Kidney epithelial cell (primary cell): ENCODE results near the gene CYB5D1. TPM values are rescaled to one million over a fixed set of nuclear protein-coding genes. Genes with fewer than 3 reads are reported as not detected.
A peak's percentile ranks its signal among the peaks of the same experiment; 100 is the strongest.

Experiments used
- DNase-seq: peaks from one replicate; pipeline ENCODE4 v3.0.0-alpha.2; 2010; ENCODE audit warnings: low read depth
- H3K27me3 ChIP-seq: 2 replicates; pipeline ENCODE4 v1.6.0; 2011; ENCODE audit warnings: low read length; ENCODE audit not compliant: control insufficient read depth, insufficient read depth
- H3K36me3 ChIP-seq: 2 replicates; pipeline ENCODE4 v1.5.1; 2011; ENCODE audit warnings: low read length; ENCODE audit not compliant: control insufficient read depth, insufficient read depth
- H3K4me3 ChIP-seq: 2 replicates; pipeline ENCODE4 v1.5.1; 2011; ENCODE audit warnings: low read depth, mild to moderate bottlenecking, control low read depth, low read length
- total RNA-seq: library from RNA; depleted of rRNA; stranded (reverse); fragments of >200 nt; gene quantifications from 2 replicates; pipeline ENCODE4 v1.2.3, GENCODE V29; 2015
- TF ChIP-seq, protein P1 (sequence below): IDR thresholded peaks from 2 replicates; pipeline ENCODE4 v1.5.1; 2011; ENCODE audit warnings: mild to moderate bottlenecking, moderate library complexity, low read length, control low read depth, inconsistent platforms; ENCODE audit not compliant: insufficient read depth, poor library complexity, severe bottlenecking

The CYB5D1 gene
- total RNA-seq, 1 donor from 2014 or later, result 7.4 TPM

- H3K27me3 ChIP-seq, result no peaks in the 10 kb centered on the region
- peaks cover 2% of the 10 kb centered on the region for H3K36me3 ChIP-seq
- H3K4me3 ChIP-seq, result peak overlapping the region; percentile 68
- TF ChIP-seq, protein P1, sequence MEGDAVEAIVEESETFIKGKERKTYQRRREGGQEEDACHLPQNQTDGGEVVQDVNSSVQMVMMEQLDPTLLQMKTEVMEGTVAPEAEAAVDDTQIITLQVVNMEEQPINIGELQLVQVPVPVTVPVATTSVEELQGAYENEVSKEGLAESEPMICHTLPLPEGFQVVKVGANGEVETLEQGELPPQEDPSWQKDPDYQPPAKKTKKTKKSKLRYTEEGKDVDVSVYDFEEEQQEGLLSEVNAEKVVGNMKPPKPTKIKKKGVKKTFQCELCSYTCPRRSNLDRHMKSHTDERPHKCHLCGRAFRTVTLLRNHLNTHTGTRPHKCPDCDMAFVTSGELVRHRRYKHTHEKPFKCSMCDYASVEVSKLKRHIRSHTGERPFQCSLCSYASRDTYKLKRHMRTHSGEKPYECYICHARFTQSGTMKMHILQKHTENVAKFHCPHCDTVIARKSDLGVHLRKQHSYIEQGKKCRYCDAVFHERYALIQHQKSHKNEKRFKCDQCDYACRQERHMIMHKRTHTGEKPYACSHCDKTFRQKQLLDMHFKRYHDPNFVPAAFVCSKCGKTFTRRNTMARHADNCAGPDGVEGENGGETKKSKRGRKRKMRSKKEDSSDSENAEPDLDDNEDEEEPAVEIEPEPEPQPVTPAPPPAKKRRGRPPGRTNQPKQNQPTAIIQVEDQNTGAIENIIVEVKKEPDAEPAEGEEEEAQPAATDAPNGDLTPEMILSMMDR, result no peak
- peak; percentile 71 for DNase-seq
Measured at GRCh38 chr17:7836596-7837407, 21.0 kb upstream of the CYB5D1 start.

GRCh38 chr17:7837408-7838088, 20.3 kb upstream of the CYB5D1 start:
- peaks cover 2% of the 10 kb centered on the region for H3K36me3 ChIP-seq
- no peak for DNase-seq
- TF ChIP-seq, protein P1, result no peak
- H3K4me3 ChIP-seq, result peak overlapping the region; percentile 68
- no peaks in the 10 kb centered on the region for H3K27me3 ChIP-seq

DNA sequence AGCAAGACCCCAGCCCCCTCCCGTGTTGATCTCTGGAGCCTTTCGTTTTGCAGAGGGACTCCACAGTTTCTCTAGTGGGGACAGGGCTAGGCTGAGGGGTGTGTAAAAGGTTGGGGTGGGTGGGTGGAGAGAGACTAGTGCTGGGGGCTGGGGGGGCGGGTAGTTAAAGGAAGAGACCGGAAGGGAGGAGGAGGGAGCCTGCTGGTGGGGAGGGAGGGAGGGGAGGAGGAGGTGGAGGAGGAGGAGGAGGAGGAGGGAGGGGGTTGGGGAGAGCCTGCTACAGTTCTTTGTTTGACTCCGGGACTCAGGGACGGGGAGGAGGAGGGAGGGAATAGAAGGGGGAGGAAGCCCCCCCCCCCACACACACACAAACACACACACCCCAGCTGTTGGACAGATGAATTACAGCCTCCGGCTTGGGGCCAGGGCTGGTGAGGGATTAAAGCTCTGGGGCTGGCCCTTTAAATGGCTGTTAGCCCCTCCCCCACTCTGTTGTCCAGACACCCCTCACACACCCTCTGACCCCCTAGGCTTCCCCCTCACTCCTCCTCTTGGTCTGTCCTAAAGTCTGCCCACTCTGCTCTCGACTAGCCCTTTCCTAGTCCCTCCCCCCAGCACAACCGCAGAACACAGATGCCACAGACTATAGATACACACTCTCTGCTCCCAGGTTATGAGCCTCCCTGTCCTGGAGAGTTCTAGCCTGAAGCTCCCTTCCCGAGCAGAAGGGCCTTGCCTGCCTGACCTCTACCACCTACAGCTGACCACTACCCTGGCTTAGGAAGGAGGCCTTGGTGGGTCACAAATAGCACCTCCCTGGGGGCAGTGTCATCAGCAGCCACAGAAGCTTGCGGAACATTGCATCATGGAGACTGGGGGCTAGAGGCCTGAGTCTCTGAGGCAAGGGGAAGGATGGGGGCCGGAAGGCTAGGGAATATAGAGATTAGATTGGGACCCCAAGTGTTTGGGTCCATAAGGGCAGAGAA, 19.4 kb upstream of the CYB5D1 start:
- TF ChIP-seq, protein P1, result no peak
- H3K36me3 ChIP-seq, result peaks cover 2% of the 10 kb centered on the region
- DNase-seq, result no peak
- peak overlapping the region; percentile 68 for H3K4me3 ChIP-seq
- no peaks in the 10 kb centered on the region for H3K27me3 ChIP-seq

- H3K27me3 ChIP-seq, result no peaks in the 10 kb centered on the region
- no peak for DNase-seq
Measured at GRCh38 chr17:7839190-7839875, 18.5 kb upstream of the CYB5D1 start.

DNA sequence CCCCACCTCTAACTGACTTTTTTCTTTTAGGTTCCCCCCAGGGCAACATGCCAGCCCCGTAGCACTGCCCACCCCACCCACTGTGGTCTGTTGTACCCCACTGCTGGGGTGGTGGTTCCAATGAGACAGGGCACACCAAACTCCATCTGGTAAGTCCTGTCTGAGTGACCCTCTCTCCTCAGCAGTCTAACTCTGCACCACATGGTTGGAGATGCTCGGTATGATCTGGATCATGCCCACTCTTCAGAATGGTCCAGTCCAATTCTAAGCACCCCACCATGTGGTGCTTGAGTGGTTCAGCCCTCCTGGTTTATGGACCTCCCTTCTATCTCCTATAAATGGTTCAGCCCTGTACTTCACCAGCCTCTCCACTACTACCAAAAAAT, 17.9 kb upstream of the CYB5D1 start:
- TF ChIP-seq, protein P1, result no peak
- DNase-seq, result no peak
- no peak overlapping the region for H3K4me3 ChIP-seq
- H3K36me3 ChIP-seq, result peaks cover 2% of the 10 kb centered on the region
- H3K27me3 ChIP-seq, result no peaks in the 10 kb centered on the region

More at GRCh38 chr17:7839190-7839875, 18.5 kb upstream of the CYB5D1 start:
- Histone ChIP-seq H3K36me3 (peaks cover 2% of the 10 kb centered on the region), H3K4me3 (no peak overlapping the region)
- TF ChIP-seq, protein P1, result no peak
